Adrenal gland (tissue), 19 donors: ENCODE data around the gene LIAS. TPM values are rescaled to one million over a fixed set of nuclear protein-coding genes. Genes with fewer than 3 reads are reported as not detected.
A peak's percentile ranks its signal among the peaks of the same experiment; 100 is the strongest.
"Not testable (repeated sequence)": the region's sequence is repeated elsewhere in the genome, so short reads cannot be mapped to it uniquely, and the experiment has no call there.

Source experiments
- DNase-seq, 7 donors: peaks; one replicate each; pipeline ENCODE4 v3.0.0-alpha.2; 2019 to 2020
- H3K27ac ChIP-seq, 5 donors: fragments of 200-600 bp; sonication (generic) in 4 of 5; 1 replicate in 3 of 5; 2 replicates in 2 of 5; pipeline versions ENCODE4 v1.5.1 to v1.8.0; 2016 to 2020; ENCODE audit warnings: mild to moderate bottlenecking in 1 of 5
- H3K27me3 ChIP-seq: fragments of 200-600 bp; 2 replicates; pipeline ENCODE4 v1.8.0; 2021
- H3K36me3 ChIP-seq, 2 donors: fragments of 200-600 bp; replicated peaks in 1 of 2; 1 replicate in 1 of 2; 2 replicates in 1 of 2; pipeline versions ENCODE4 v1.5.1 to v1.8.0; 2018 to 2022
- H3K4me1 ChIP-seq, 2 donors: fragments of 200-600 bp; replicated peaks in 1 of 2; 1 replicate in 1 of 2; 2 replicates in 1 of 2; pipeline versions ENCODE4 v1.5.1 to v1.8.0; 2018 to 2021
- H3K4me3 ChIP-seq, 4 donors: fragments of 200-600 bp; sonication (generic) in 3 of 4; one replicate each; pipeline ENCODE4 v1.5.1; 2016 to 2018
- H3K9me3 ChIP-seq, 3 donors: fragments of 200-600 bp; sonication (generic) in 1 of 3; replicated peaks in 1 of 3; 1 replicate in 2 of 3; 2 replicates in 1 of 3; pipeline versions ENCODE4 v1.5.1 to v1.8.0; 2016 to 2021
- CTCF ChIP-seq, 6 experiments: fragments of 450-650 bp in 4 of 6; fragments of 200-600 bp in 2 of 6; sonication (generic) in 1 of 6; IDR thresholded peaks; 1 replicate in 5 of 6; 2 replicates in 1 of 6; pipeline versions ENCODE4 v1.5.1 to v1.8.0; 2016 to 2021; ENCODE audit warnings: antibody characterized with exemption in 6 of 6, mild to moderate bottlenecking in 2 of 6, moderate library complexity in 1 of 6
- POLR2A ChIP-seq, 2 donors: fragments of 450-650 bp; IDR thresholded peaks; one replicate each; pipeline ENCODE4 v1.6.1; 2017; ENCODE audit warnings: antibody characterized with exemption in 2 of 2, mild to moderate bottlenecking in 2 of 2, moderate library complexity in 1 of 2
- WGBS, 4 donors: extraction: QIAGEN DNeasy Blood & Tissue Kit in 2 of 4; methylation state at CpG; one replicate each; pipeline versions ENCODE4 v1.1.5 to v1.1.7; 2013 to 2017; 5-methylcytosine and 5-hydroxymethylcytosine counted together
- intact Hi-C, 2 donors: fragments of 100-400 bp; cut with DNase I; formaldehyde crosslinking; loops; one replicate each; pipeline versions ENCODE4 v1.14.1 to v1.15.0; 2022 to 2023
- long read RNA-seq, 10 donors: library from polyadenylated mRNA in 3 of 10; unstranded in 2 of 10; stranded (forward) in 1 of 10; transcript quantifications; one replicate each; pipeline ENCODE4 v2.0.0 and lab custom pipeline, GENCODE V29; 2021 to 2026
- polyA plus RNA-seq, 3 donors: library from polyadenylated mRNA; stranded (reverse); fragments of 200-250 nt in 2 of 3; fragments of 350-450 nt in 1 of 3; fragmentation: Illumina TruSeq in 1 of 3; extraction: RNeasy Lipid Tissue Mini Kit (QIAGEN cat#74804) in 1 of 3; gene quantifications; one replicate each; pipeline ENCODE4 v1.2.3, GENCODE V29; 2013 to 2014
- total RNA-seq, 9 donors: library from RNA; depleted of rRNA in 4 of 9; stranded (reverse); fragments of >200 nt in 4 of 9; fragments of 120-200 nt in 1 of 9; fragmentation: NEBNext Ultra II Directional in 1 of 9; extraction: Animal tissue kit (Norgen Biotek cat#: 25700) in 1 of 9; gene quantifications; one replicate each; pipeline versions ENCODE4 v1.1.0 to v1.2.4, GENCODE V29; 2013 to 2023
- donor health status: healthy with polysubstance abuse.
- donor health status: Bipolar disorder and iron deficiency.
- donor health status: DM: yes; HTN: yes; CAD: no.
- donor health status: DM: no; HTN: no; CAD: no.
- donor health status: DM: no; HTN: no; CAD: no.
- donor health status: DM: yes; HTN: yes; CAD: no.

The LIAS gene
- total RNA-seq = 10 to 100 TPM in 8 of 9 donors, 1 to 10 TPM in 1; 7.0 to 28.9 (median 17.5) TPM
- polyA plus RNA-seq = 10 to 100 TPM; 17.1 to 29.6 (median 18.4) TPM
- long read RNA-seq, donor 1, full-length matches to known transcripts = 8 of 20 reads
- long read RNA-seq, donor 1, partial matches to known transcripts = 0 of 20 reads
- long read RNA-seq, donor 1, other reads (novel, unspliced or antisense) = 12 of 20 reads
- long read RNA-seq, donor 2, full-length matches to known transcripts = 5 of 5 reads
- long read RNA-seq, donor 2, partial matches to known transcripts = 0 of 5 reads
- long read RNA-seq, donor 2, other reads (novel, unspliced or antisense) = 0 of 5 reads
- long read RNA-seq, donor 3, full-length matches to known transcripts = 8 of 8 reads
- long read RNA-seq, donor 3, partial matches to known transcripts = 0 of 8 reads
- long read RNA-seq, donor 3, other reads (novel, unspliced or antisense) = 0 of 8 reads
- long read RNA-seq, donor 4, full-length matches to known transcripts = 9 of 12 reads
- long read RNA-seq, donor 4, partial matches to known transcripts = 2 of 12 reads
- long read RNA-seq, donor 4, other reads (novel, unspliced or antisense) = 1 of 12 reads
- long read RNA-seq, donor 5, full-length matches to known transcripts = 12 of 14 reads
- long read RNA-seq, donor 5, partial matches to known transcripts = 1 of 14 reads
- long read RNA-seq, donor 5, other reads (novel, unspliced or antisense) = 1 of 14 reads
- long read RNA-seq, donor 6, full-length matches to known transcripts = 9 of 9 reads
- long read RNA-seq, donor 6, partial matches to known transcripts = 0 of 9 reads
- long read RNA-seq, donor 6, other reads (novel, unspliced or antisense) = 0 of 9 reads
- long read RNA-seq, donor 7, full-length matches to known transcripts = 3 of 3 reads
- long read RNA-seq, donor 7, partial matches to known transcripts = 0 of 3 reads
- long read RNA-seq, donor 7, other reads (novel, unspliced or antisense) = 0 of 3 reads
- long read RNA-seq, donor 8, full-length matches to known transcripts = 7 of 7 reads
- long read RNA-seq, donor 8, partial matches to known transcripts = 0 of 7 reads
- long read RNA-seq, donor 8, other reads (novel, unspliced or antisense) = 0 of 7 reads
- long read RNA-seq, donor 9, full-length matches to known transcripts = 7 of 7 reads
- long read RNA-seq, donor 9, partial matches to known transcripts = 0 of 7 reads
- long read RNA-seq, donor 9, other reads (novel, unspliced or antisense) = 0 of 7 reads
- long read RNA-seq, donor 10, full-length matches to known transcripts = 1 of 1 reads
- long read RNA-seq, donor 10, partial matches to known transcripts = 0 of 1 reads
- long read RNA-seq, donor 10, other reads (novel, unspliced or antisense) = 0 of 1 reads

DNA sequence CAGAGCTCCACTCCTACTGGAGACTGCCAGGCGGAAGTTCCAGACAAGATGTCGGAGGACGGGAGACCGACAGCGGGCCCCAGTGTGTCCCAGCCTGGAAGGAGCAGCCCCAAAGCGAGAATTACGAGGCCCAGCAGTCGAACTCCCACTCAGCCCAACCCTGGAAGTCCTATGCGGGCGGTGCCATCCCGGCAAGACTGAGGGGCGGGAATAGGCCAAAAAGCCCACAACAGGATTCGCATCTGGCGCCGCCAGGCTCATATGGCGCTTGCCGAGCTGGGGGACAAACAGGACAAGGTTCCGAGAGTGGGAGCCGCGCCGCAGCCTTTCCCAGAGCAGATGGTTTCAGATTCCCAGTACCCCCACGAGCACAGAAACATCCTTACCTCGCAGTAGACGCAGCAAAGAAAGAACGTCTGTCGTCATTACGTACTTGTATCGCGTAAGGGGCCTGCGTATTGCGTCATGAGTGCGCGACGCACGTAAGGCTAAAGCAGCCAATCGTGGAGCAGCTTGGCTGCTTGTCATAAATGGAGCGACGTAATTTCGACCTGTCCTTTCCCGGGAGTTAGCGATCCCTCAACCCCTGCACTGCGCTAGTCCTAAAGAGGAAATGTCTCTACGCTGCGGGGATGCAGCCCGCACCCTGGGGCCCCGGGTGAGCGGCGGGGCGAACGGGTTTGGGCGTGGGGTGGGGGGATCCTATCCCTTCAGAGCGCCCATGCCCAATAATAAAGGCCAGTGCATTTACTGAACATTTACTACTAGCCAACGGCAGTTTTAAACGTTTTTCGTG is at the start of gene LIAS, which contains the start of gene RPL9:
Gene LIAS, plus strand, starts transcription at position 552 of the 796 bp plus-strand sequence. Its CDS starts 62 bp downstream, at position 614.
Gene RPL9, minus strand, starts transcription at position 418 of the 796 bp plus-strand sequence. CDS start 483 bp downstream, outside the sequence.
- intact Hi-C loops = no loop called here
- DNase-seq = peak; percentile 96 to 100 (median 98)
- 0 to 1% (median 0%) methylated on average over 31 to 55 of the region's 55 CpGs for WGBS, 4 donors
- Histone ChIP-seq H3K4me3 (peak within 1 kb of the TSS; percentile 54 to 84 (median 74)), H3K9me3 (no peaks in the 10 kb centered on the region), H3K27ac (peak within 1 kb of the TSS; percentile 84 to 97 (median 93)), H3K4me1 (peaks cover 21 to 29% of the 10 kb centered on the region in 2 donors), H3K27me3 (no peaks in the 10 kb centered on the region), H3K36me3 (peaks cover 0 to 46% of the 10 kb centered on the region in 2 donors)
- TF ChIP-seq CTCF (IDR thresholded peaks at IDR 0.05) = no peak
- TF ChIP-seq POLR2A (IDR thresholded peaks at IDR 0.05) = peak; percentile 82 to 97

DNA sequence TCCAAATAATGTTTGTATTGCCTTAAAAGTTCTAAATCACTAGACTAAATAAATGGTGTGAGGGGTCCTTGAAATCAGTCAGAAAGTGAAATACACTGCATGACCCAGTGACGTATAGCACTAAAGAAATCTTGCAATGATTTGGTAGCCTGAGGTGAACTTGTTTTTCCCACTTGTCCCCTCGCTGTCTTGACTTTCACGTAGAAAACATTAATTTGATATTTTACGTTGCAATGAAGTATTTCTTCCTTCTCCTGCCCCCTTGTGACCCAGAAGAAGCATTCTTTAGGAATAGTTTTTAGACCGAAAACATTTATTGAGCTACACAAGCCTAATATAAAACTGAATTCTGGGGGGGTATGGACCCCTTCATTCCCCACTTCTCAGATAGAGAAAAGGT is 48.4 kb upstream of the LIAS start:
- TF ChIP-seq CTCF (IDR thresholded peaks at IDR 0.05) = peak; percentile 22 to 45 (median 38)
- no peak for TF ChIP-seq POLR2A (IDR thresholded peaks at IDR 0.05)
- no peaks in the 10 kb centered on the region for H3K36me3 ChIP-seq

GRCh38 chr4:39411561-39411960 is 47.3 kb upstream of the LIAS start:
- H3K36me3 ChIP-seq, H3K4me3 ChIP-seq, H3K4me1 ChIP-seq, H3K9me3 ChIP-seq, DNase-seq, H3K27ac ChIP-seq, H3K27me3 ChIP-seq, intact Hi-C loops: not testable (repeated sequence)
- WGBS, 4 donors = 86 to 96% (median 90%) methylated on average over 8 of the region's 8 CpGs

More for the DNA sequence above, 48.4 kb upstream of the LIAS start:
- Histone ChIP-seq H3K4me1 (no peaks in the 10 kb centered on the region), H3K27ac (no peak overlapping the region), H3K27me3 (no peaks in the 10 kb centered on the region), H3K9me3 (no peaks in the 10 kb centered on the region), H3K4me3 (no peak overlapping the region)
- DNase-seq = no peak
- WGBS, 4 donors = 17 to 26% (median 22%) methylated on average over 5 of the region's 5 CpGs
- intact Hi-C loops = no loop called here
